Fibroblast of the aortic adventitia (primary cell): ENCODE measurements around the gene XRRA1. TPM values are rescaled to one million over a fixed set of nuclear protein-coding genes. Genes with fewer than 3 reads are reported as not detected.
A peak's percentile ranks its signal among the peaks of the same experiment; 100 is the strongest.
"Not testable (repeated sequence)": the region's sequence is repeated elsewhere in the genome, so short reads cannot be mapped to it uniquely, and the experiment has no call there.

ENCODE experiments used
- DNase-seq: peaks from one replicate; pipeline ENCODE4 v3.0.0-alpha.2; 2010; ENCODE audit warnings: low read depth
- H3K4me3 ChIP-seq: 2 replicates; pipeline ENCODE4 v1.5.1; 2011; ENCODE audit warnings: low read depth, mild to moderate bottlenecking, control low read depth, low read length, moderate library complexity
- CTCF ChIP-seq: IDR thresholded peaks from 2 replicates; pipeline ENCODE4 v1.5.1; 2011; ENCODE audit warnings: mild to moderate bottlenecking, low read length, control low read depth, inconsistent platforms; ENCODE audit not compliant: insufficient read depth
- total RNA-seq: library from RNA; depleted of rRNA; stranded (reverse); fragments of >200 nt; gene quantifications from 2 replicates; pipeline ENCODE4 v1.2.3, GENCODE V29; 2012; ENCODE audit warnings: low replicate concordance

XRRA1 gene, protein sequence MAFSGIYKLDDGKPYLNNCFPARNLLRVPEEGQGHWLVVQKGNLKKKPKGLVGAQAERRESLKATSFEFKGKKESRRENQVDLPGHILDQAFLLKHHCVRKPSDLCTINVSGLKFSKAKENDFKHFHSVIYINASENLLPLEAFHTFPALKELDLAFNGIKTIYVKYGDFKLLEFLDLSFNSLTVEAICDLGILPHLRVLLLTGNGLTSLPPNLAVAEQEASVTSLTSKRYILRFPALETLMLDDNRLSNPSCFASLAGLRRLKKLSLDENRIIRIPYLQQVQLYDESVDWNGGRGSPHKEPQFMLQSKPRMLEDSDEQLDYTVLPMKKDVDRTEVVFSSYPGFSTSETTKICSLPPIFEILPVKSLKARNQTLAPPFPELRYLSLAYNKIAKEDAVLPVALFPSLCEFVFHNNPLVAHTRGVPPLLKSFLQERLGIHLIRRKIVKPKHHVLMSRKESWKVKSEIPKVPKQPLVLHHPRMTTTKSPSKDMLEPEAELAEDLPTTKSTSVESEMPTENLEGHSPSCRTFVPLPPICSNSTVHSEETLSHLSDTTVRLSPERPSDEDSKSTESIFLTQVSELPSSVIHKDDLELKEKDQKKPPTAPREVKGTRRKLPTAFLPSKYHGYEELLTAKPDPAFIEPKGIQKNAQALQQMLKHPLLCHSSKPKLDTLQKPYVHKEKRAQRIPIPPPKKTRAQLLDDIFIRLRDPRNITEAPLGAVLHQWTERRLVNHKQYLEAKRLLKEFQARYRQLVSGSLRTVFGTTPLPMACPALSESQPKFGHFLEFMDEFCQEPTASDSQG
- total RNA-seq, result 14.5 and 28.0 TPM in 2 replicates

DNA sequence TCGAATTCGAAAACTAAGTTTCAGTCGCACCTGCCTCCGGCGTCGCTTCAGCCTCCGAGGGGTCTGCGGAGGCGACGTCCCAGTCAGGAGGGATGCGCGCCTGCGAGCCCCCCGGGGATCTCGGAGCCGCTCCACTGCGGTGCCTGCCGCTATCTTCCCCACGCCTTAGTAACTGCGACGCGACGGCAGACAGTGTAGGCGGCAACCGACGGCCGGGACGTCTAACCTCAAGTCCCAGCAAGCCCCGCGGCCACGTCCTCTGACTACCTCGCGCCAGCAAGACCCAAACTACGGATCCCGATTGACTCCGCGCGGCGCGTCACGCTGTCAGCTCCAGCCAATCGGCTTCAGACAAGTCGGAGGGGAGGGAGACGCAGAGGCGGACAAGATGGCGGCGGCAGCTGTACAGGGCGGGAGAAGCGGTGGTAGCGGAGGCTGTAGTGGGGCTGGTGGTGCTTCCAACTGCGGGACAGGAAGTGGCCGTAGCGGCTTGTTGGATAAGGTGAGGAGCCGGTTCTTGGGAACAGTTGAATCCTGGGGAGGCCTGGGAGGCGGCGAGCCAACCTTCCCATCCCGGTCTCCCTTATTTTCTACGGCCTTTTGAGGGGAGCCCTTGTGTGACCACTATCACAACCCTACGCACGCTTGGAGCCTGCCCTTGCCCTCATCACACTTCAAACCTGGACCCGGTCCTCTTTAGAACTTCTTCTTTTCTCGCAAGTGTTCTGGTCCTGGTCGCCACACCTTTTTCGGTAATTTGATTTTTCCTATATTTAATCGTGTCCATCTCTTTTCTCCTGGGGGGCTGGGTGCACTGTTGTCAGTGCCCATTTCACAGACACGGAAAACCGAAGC, at the start of gene XRRA1, which contains the start of gene SPCS2:
XRRA1 (minus strand) TSS at position 194 of the 855 bp plus-strand sequence. CDS start 8,213 bp downstream, outside the sequence.
SPCS2 (plus strand) TSS at position 369 of the 855 bp plus-strand sequence; CDS start at position 389, 20 bp downstream.
- peak; percentile 98 for DNase-seq
- TF ChIP-seq CTCF, result no peak
- peak within 1 kb of the TSS; percentile 99 for H3K4me3 ChIP-seq

DNA sequence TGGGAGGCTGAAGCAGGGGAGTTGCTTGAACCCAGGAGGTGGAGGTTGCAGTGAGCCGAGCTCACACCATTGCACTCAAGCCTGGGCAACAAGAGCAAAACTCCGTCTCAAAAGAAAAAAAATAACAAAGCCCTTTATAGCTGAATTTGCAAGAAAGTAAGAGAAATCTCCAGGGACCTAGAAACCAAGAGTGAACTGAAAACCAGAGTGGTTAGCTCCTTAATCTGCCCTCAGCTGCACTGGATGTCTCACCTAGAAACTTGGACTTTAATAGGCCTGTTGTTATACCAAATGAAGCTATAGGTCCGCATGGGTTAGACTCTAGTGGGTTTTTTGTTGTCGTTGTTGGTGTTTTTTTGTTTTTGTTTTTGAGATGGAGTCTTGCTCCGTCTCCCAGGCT, 44.0 kb upstream of the XRRA1 start:
- DNase-seq, result no peak
- TF ChIP-seq CTCF, result no peak
- H3K4me3 ChIP-seq, result no peak overlapping the region

- H3K4me3 ChIP-seq, result no peak overlapping the region
- TF ChIP-seq CTCF, result no peak
- no peak for DNase-seq
Measured at GRCh38 chr11:74990941-74991340, 42.0 kb upstream of the XRRA1 start.

- H3K4me3 ChIP-seq, DNase-seq: not testable (repeated sequence)
Measured at GRCh38 chr11:74990150-74990549, 41.3 kb upstream of the XRRA1 start.

- peak; percentile 26 for DNase-seq
- peak overlapping the region; percentile 72 for H3K4me3 ChIP-seq
- no peak for TF ChIP-seq CTCF
Measured at GRCh38 chr11:74989260-74989638, 40.4 kb upstream of the XRRA1 start.

DNA sequence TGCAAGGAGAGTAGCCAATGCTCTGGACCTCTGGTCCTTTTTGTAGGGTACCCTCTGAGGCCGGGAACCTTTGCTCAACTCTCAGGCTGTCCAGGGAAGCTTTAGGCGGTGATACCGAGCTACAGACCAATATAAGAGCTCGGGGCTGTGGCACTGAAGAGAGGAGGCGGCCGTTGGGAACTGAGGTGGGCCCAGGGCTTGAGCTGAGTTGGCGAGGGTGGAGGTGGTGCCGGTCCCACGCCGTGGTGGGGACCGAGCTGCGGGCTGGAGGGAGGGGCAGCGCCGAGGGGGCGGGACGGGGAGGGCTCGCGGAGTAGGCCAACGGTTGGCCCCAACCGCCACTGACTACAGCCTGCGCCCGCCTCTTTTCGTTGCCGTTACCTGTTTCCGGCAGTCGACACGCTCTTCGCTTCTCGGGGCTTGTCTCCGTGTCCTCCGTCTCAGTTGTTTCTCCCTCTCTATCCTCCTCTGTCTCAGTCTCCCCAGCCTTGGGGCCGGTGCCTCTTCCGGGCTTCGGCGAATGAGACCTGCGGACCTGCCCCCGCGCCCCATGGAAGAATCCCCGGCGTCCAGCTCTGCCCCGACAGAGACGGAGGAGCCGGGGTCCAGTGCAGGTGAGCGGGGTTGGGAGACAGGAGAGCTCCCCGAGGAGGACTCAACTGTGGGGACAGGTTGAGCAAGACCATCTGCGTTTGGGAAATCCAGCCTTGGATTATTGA, 39.8 kb upstream of the XRRA1 start, which contains the start of gene NEU3:
NEU3 (plus strand) TSS at position 393 of the 719 bp plus-strand sequence; CDS start at position 521, 128 bp downstream.
- peak; percentile 72 for DNase-seq
- no peak for TF ChIP-seq CTCF
- peak within 1 kb of the TSS; percentile 72 for H3K4me3 ChIP-seq
